ENCODE measurements around the gene C22orf23.

Gene C22orf23

GRCh38 chr22:37897807-37898206 is 55.6 kb downstream of the C22orf23 start:
- DNase-seq (ENCODE audit: low read depth): no peak

- DNase-seq (ENCODE audit: low read depth): no peak
These were observed 56.5 kb downstream of the C22orf23 start for GRCh38 chr22:37896939-37897338.

- no peak for DNase-seq (ENCODE audit: low read depth)
These were observed 57.2 kb downstream of the C22orf23 start for GRCh38 chr22:37896181-37896592.

- no peak for DNase-seq (ENCODE audit: low read depth)
These were observed 58.3 kb downstream of the C22orf23 start for GRCh38 chr22:37894939-37895670.

- DNase-seq (ENCODE audit: low read depth): no peak
These were observed 59.8 kb downstream of the C22orf23 start for GRCh38 chr22:37893583-37893983.

Data from CMK (cell line).